HG03558 (cell line): ENCODE results near the gene AMPD3.

Experiments
- ATAC-seq: cut with Tn5 transposase; IDR thresholded peaks from one replicate; pipeline ENCODE4 v1.9.1; 2021; ENCODE audit warnings: moderate number of reproducible peaks; ENCODE audit not compliant: unreplicated experiment; ENCODE audit errors: extremely low read depth

The AMPD3 gene

DNA sequence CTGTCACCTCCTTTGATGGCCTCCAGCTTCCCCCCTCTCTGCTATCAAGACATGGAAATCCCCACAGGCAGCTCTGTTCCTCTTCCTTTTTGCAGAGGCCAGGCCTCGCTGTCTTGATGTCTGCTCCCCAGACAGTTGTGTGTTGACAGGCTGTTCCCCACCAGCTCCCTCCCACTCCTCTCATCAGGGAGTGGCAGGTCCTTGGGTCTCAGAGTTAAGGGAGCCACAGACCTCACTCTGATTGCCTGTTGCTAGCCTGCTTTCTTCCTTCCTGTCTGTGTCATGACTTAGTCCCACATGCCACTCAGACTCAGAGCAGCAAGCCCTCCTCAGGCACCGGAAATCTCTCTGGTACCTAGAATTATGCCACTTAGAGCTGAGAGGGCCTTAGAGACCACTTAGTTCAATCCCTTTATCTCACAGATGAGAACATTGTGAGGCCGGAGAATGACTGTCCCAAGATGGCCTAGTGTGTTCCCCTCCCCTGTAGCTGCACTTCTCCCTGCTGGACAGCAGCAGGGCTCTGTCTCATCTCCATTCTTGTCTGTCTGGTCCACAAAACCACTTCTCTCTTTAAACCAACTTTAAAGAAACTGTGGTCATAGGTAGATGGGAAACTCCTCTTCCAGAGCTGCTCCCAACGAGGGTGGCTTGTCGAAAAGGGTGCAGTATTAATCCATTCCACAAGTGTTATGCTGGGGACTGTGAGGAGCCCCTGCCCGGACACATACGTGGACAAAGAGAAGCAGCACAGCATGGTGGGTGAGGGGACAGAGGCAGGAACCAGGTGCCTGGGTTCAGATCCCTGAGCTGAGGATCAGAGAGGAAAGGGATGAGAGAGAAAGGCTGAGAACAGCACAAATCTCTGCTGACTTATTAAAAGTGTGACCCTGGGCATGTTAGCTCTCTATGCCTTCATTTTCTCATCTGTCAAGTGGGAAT, 4.2 kb downstream of the AMPD3 start:
- ATAC-seq: peak; percentile 40

DNA sequence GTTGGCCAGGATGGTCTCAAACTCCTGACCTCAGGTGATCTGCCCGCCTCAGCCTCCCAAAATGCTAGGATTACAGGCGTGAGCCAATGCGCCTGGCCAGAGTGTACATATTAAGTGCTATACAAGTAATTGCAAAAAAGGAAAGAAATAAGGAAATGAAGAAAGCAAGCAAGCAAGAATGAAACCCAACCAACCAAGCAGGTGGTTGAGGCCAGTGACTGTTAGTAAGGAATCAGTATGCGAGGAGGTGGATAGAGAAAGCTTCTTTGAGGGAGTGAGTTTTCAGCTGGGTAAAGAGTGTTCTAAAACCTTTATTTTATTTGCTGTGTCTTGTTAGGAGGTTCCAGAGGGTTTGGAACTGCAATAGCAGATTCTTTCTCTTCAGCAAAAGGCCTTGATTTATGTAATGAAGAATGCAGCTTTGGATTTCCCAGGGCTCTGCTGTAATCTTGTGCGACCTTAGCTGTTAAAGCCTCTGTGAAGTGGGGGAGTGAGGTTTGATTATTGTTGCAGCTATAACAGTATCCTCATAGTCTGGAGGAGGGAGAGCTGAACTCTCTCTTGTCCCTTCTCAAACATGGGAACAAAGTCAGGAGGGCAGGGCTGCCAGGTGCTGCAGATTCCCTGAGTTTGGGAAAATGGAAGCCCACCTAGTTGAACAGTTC, 5.7 kb downstream of the AMPD3 start:
- ATAC-seq: no peak

- no peak for ATAC-seq
These were observed 6.3 kb downstream of the AMPD3 start for GRCh38 chr11:10461276-10461790.

GRCh38 chr11:10462746-10463300, 7.8 kb downstream of the AMPD3 start:
- no peak for ATAC-seq

DNA sequence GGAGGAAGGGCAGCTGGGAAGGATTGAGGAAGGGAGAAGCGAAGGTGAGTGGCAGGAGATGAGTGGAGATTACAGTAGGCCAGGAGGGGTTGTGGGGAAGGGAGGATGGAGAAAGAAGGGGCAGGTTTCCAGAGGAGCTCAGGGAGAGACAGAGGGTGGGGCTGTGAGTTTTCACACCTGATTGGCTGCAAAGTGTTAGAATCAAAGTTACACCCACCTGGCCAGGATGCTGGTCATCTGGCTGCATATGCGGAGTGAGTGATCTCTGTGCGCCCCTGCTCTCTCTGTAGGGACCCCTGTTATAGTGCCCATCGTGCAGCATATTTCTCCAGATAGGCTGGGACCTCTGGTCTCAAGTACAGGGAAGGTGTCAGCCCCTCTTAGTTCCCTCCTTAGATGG, 18.3 kb downstream of the AMPD3 start:
- no peak for ATAC-seq

- ATAC-seq: no peak
These were observed 19.5 kb downstream of the AMPD3 start for GRCh38 chr11:10474551-10474950.

DNA sequence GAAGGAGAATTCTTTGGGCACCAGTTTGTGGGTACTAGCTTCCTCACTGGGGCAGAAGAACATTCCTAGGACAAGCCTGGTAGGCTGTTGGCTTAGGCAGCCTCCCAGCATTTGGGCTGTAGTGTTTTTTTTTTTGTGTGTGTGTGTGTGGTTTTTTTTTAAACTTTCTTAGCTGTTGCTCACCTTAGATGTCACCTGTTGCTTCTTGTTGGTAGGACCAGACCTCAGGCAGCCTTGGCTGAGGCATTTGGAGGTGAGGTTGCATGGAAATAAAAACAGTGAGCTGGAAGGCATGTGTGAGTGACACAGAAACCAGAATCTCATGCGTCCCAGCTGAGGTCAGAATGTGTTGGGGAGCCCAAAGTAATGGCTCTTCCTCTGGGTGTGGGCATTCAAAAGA, 21.3 kb downstream of the AMPD3 start:
- no peak for ATAC-seq

DNA sequence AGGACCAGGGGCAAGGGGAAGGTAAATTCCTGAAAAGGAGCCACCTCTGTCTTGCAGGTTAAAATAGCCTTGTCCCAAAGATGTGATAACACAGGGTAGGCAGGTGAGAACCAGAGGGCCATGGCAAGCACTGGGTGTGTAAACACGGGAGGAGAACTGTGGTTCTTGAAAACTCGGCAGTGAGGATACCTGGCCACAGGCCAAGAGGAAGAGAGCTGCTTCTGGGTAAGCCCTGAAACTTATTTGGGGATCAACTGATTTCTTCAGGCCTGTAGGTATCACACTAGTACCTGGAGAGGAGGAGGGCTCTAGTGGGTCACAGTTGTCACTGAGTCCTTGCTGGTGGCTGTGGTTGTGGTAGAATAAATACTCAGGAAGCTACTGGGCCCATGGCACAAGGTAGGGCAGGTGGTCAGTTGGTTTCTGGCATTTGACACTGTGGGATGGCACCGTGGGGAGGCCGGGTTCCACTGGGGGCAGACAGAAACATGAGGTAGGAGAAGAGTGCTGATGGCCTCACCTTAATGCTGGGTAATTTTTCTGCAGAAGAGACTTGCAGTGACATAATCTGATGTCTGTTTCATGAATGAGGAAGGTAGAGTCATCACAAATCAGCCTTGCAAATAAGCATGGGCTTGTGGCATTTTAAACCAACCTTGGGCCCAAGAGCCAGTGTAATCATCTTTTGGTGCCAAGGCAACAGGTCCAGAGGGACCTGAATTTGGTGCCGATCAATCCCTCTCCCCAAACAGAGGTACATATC, 22.0 kb downstream of the AMPD3 start:
- no peak for ATAC-seq

DNA sequence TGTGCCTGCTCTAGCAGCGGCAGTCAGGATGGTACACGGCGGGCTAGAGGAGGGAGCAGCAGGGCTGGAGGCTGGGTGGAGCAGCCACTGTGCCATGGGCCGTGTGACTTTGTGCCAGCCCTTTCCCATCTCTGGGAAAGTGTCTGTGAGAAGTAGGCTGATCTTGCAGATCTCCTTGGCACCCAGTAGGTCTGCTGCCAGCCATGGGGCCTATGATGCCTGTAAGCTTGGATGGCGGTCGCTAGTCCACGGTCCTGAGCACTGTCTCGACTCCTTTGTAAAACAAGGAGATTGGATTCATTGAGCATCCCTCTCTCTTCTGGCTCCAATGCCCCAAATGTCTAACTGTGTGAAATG, 22.6 kb downstream of the AMPD3 start:
- ATAC-seq: no peak

- no peak for ATAC-seq
These were observed 23.0 kb downstream of the AMPD3 start for GRCh38 chr11:10478066-10478465.

DNA sequence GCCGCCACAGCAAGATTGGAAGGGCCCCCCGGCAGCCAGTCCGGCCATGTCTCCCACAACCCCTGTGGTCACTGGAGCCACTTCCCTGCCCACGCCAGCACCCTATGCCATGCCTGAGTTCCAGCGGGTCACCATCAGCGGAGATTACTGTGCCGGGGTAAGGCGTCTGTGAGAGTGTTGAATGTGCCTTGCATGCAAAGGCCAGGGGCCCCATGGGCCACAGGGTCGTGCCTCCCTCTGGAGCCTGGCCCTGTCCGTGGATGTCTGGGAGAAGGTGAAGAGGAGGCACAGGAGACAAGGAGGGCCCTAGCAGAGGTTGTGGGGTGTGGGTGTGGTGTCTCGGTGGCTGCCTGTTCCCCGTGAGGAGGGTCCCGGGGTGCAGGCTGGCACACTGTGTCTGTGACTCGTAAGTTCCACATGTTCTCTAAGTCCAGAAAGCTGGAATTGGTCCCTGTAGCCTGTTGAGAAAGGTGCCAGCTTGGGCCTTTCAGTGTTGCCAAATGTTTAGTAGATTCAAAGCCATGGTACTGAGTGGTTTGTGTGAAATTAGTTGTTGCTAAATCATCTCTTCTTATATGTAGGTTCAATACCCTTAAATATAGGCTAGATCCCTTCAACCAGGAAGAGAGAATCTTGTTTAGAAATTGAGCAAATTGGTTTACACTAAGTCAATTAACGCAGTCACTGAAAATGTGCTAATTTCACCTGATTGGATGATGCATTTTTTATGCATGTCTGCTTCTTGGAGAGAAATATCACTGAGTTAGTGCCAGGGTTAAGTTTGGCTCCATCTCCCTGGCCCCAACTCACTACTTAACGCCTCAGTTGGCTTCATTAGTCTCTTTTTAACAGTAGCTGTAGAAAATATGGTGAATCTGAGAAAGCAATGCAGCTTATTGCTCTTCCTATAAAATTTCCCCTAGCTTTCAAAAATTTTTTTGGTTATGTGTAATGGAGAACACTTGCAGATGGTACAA, 23.8 kb downstream of the AMPD3 start:
- no peak for ATAC-seq

DNA sequence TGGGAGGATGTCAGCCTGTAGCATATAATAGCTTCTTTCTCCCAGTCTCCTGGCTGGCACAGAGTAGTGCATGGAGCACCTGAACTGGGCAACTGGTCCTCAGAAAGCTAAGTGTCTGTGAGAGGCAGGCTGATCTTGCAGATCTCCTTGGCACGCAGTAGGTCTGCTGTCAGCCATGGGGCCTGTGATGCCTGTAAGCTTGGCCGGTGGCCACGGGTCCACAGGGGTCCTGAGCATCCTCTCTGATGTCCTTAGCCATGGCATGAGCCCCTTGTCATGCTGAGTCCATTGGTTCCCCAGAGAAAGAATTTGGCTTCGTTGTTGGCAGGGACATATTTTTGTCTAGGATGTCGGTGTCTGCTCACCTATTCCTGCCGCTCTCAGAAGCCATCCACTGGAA, 25.0 kb downstream of the AMPD3 start:
- no peak for ATAC-seq

GRCh38 chr11:10480760-10481159, 25.7 kb downstream of the AMPD3 start:
- no peak for ATAC-seq

GRCh38 chr11:10481560-10482349, 26.7 kb downstream of the AMPD3 start:
- ATAC-seq: no peak

DNA sequence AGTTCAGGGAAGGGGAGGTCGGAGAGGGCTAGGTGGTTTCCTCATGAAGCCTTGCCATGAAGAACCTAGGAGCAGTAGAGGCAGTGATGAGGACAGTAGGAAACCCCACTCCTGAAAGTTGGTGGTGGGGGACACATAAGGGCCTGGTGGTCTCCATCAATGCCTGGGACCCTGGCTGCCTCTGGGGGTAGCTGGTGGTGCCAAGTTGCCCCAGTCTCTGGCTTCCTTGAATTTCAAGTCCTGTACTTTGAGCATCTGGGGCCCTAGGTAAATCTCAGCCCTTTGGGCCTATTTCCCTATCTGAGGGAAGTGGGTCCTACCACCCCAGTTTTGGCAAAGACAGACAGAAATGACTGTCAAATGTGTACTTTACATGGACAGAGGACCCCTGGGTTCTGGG, 28.1 kb downstream of the AMPD3 start:
- ATAC-seq: no peak

GRCh38 chr11:10483584-10483983, 28.5 kb downstream of the AMPD3 start:
- no peak for ATAC-seq

DNA sequence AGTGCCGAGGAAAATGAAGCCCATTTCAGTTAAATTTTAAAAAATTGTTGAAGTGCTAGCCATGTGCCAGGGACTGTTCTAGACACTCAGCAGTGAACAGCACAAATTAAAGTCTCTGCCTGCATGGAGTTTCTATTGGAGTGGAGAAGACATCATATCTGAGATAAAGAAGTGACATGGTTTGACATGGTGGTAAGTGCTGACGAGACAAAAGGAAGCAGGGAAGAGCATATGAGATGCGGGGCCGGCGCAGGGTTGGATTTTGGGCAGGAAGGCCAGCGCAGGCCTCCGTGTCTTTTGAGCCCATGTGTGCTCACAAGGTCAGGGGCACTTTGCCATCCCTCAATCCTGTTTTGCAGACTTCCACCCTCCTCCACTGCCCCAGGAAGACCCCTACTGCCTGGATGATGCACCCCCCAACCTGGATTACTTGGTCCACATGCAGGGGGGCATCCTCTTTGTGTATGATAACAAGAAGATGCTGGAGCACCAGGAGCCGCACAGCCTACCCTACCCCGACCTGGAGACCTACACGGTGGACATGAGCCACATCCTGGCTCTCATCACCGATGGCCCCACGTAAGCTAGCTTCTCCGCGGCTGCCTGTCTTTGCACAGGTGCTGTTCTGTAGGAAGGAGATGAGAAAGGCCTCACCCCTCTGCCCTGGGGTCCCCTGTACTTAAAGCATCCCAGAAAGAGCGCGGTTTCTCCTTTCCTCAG, 29.6 kb downstream of the AMPD3 start:
- ATAC-seq: no peak

DNA sequence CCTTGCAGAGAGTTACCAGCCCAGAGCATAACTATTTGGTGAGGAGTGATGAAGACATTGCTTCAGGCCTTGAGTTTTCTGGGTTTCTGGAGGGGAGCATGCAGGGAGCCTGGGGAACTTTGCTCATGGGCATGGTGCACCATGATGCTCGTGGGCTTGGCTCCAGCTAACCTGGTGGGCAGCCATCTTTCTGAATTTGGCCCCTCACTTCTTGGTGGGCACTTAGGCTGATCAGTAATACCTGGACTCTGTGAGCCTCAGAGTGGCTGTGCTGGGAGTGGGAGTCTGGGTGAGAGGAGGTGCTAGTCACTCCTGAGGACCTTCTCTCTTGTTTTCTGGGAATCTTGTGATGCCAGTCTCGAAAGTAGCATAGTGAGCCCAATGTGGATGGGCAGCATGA, 30.6 kb downstream of the AMPD3 start:
- no peak for ATAC-seq
